Activated T-cell treated with anti-CD3 and anti-CD28 coated beads for 24 hours (primary cell): Measurements from ENCODE around the gene SUPT20H.

Experiments
- DNase-seq: peaks from one replicate; pipeline ENCODE4 v3.0.0-alpha.2; 2020; ENCODE audit warnings: low read depth

The SUPT20H gene

DNA sequence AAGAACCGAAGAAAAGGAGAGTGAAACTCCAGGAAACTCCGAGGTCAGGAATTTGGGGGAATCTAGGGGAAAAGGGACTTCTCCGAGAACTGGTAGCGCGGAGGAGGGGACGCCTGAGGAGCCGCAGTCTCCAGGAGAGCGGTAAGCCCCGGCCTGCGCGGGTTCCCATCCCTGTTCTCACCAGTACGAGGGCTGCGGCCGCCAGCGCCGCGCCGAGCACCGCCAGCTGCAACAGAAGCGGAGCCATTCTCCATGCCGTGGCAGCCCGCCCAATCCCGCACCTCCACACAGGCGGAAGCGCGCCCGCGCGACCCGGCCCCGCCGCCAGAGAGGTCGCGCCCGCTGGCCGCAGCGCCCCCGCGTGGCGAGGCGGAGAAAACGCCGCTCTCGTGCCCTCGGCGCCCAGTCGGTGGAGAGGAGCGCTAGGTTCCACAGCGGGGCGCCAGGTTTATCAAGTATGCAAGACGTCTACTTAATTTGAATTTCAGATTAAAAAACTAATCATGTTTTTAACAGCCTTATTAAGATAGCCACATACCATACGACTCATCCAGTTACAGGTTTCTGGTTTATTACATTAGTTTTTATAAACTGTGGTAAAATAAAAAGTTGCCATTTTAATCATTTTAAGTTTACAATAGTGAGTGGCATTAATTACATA is 60.3 kb downstream of the SUPT20H start, which contains the start of gene ALG5:
Gene ALG5, minus strand, starts transcription at position 287 of the 661 bp plus-strand sequence. Its CDS starts 40 bp downstream, at position 247.
- DNase-seq = peak; percentile 92

DNA sequence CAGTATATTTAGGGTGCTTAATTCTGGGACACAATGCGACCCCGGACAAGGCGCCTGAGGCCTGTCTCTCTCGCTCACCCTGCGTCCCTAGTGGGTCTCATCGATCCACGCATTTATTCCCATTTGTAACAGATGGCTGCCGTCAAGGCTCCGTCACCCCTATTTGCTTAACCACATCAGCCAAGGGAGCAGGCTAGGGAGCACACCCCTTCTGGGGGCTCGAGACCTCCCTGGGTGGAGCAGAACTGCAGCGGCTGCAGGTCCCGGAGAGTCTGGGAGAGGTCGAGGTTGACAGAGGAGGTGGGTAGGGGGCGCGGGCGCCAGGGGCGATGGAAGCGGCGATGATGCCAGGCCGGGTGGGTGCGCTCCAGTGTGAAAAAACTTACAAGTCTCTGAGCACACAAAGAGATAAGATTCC is 60.9 kb downstream of the SUPT20H start:
- DNase-seq = peak; percentile 8

DNA sequence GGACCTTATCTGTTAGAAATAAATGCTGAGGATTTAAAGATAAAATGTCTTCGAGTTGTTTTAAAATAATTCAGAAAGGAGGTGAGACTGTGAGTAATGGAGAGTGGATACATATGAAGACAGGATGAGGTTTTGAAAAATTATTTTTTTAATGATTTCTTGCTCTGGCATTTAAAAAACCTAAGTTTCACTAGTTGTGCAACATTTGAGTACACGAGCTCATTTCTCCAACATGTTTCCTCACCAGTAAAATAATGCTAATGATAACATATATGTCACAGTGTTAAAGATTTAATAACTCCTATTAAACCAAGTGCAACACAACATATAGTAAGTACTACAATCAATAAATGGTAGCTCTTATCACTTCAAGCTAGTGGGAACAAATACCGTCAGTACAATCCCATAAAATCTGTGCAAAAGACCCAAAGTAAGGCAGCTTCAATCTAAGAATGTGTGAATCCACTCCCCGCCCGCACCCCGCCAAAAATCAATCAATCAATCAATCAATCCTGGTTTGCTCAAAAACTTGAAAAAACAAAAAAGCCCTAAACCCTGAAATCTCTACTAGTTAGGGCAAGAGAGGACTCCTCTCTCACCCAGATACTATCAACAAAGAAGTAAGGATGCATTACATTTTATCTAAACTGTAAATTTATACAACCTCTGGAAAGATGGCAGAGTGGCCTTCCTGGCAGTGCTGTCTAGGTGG is 61.6 kb downstream of the SUPT20H start:
- no peak for DNase-seq

DNA sequence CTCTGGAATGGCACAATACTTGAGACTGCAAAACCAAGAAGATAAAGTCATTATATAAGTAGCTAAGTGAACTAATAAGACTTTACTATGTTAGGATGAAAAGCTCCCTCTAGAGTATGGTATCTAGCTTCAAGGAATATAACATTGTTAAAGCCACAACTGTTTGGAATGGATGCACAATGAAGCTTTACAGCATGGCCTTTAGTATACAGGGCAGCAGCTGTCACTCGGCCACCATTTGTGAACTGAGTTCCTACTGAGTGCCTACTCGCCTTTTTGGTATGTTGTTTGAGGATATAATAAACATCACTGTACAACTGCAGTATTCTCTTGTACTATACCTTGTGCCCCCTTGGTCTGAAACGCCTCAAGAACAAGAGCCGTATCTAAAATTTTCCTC is 67.1 kb downstream of the SUPT20H start:
- DNase-seq = no peak

DNA sequence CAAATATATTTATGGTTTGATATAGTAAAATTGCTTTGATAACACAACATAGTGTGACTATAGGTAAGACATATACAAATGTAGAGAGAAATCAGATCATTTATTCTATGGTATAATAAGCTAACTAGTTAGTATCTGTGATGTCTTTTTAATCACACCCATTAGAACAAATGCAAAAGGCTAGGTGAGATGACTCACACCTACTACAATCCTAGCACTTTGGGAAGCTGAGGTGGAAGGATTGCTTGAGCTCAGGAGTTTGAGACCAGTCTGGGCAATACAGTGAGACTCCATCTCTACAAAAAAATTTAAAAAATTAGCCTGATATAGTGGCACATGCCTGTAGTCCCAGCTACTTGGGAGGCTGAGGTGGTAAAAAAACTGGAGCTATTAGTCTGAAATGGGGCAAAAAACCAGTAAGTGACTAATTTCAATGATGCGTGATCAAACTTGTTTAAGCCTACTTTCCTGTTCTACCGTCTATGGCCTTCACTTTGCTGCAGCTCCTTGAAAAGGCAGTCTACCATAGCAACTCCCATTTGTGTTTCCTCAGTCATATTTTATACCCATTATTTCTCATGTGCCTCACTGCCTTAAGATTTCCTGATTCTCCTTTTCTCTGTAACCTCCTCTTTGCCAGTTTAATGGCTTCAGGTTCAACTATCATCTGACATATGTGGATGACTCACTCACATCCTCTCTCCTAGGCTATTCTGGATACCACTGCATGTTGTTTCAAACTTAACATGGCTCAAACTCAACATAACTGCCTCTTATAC is 72.8 kb downstream of the SUPT20H start:
- no peak for DNase-seq

DNA sequence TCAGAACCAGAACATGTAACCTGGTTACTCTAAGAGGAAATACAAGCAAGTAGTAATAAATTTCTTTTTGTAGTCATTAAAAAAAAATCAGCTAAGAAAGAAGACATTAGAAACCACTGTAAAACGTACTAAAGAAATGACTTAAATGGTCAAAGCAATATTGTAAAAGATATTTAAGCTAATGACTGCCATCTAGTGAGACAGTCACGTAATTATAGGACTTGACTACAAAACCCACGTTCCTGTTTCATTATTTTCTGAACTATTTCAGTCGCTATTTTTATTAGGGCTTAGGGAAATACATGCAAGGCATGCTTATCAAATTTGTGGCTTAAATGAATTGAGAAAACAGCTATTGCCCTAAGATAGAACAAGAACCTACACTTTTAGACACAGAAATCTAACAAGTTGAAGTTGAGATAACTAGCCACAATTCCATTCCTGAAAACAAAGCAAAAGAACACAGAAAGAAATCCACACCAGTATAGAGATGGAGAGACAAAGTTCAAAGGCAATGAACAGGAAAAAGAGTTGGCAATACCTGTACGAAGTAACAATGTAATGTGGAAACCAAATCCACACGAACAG is 78.2 kb downstream of the SUPT20H start:
- no peak for DNase-seq

DNA sequence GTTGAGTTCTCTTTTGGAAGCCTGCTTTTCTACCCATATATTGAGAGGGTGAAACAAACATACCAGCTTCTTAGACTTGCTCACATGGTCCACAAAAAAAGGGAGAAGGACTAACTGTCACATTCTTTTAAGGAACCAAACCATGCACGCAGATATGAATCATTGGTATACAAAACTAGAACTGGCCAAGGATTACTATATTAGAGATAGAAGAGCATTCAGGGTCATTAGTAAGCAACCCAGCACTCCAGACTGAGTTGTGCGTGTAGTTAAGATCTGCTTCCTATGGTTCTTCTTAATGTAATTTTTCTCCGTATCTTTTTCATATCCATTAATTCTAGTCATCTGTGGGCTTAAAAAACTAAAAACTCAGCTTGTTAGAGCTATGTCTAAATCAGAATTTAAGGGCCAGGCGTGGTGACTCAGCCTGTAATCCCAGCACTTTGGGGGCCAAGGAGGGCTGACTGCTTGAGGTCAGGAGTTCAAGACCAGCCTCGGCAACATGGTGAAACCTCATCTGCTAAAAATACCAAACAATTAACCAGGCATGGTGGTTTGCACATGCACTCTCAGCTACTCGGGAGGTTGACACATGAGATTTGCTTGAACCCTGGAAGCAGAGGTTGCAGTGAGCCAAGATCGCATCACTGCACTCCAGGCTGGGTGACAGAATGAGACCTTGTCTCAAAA is 80.0 kb downstream of the SUPT20H start:
- DNase-seq = no peak

DNA sequence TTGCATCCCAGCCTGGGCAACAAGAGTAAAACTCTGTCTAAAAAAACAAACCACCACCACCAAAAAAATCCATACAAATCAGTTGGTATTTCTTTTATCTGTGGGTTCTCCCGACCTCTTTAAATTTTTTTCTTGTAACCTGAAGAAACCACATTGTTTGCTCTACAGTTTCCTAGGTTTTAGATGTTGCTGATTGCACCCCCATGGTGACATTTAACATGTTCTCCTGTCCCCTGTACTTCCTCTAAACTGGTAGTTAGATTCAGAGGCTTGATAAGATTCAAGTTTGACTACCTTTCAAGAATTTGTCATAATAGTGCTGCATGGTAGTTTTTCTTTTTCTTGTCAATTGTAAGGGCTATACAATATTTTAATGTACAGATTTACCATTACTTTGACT is 84.3 kb downstream of the SUPT20H start:
- DNase-seq = no peak

DNA sequence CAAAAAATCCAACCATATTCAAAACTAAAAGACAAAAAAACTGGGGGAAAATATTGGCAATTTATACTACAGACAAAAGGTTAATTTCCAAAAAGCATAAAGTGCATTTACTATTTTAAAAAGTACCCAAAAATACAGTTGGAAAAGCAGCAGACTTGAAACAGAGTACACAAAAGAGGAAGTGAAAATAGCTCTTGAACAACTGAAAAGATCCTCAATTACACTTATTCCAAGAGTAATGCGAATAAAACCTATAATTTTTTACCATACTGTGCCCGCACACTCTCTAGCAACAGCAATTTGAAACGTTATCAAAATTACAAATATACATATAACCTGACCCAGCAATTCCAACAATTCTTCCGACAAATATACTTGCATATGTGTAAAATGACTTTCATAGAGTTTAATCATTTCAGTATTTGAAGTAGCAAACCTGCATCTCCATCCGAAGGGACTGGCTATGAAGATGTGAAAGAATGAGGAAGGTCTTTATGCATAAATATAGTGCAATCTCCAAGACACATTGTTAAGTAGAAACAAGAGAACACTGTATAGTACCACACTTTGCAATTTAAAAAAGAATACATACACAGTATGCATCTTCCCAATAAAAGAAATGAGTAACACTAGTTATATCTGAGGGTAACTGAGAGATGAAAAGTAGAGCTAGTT is 85.7 kb downstream of the SUPT20H start:
- no peak for DNase-seq

DNA sequence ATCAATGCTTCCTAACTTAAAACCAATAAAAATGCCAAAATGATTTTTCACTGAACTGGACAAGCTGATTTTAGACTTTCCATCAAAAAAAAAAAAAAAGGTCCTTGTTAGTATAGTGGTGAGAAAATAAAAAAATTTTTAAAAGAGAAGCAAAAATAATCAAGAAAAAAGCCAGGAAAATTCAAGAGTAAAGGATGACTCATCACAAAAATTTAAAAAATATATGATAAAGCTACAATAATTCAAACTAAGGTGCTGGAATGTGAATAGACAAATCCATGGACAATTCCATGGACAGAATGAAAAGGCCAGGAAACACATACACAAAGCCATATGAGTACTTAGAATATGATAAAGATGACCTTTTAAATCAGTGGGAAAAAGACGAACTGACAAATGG is 86.5 kb downstream of the SUPT20H start:
- DNase-seq = no peak

DNA sequence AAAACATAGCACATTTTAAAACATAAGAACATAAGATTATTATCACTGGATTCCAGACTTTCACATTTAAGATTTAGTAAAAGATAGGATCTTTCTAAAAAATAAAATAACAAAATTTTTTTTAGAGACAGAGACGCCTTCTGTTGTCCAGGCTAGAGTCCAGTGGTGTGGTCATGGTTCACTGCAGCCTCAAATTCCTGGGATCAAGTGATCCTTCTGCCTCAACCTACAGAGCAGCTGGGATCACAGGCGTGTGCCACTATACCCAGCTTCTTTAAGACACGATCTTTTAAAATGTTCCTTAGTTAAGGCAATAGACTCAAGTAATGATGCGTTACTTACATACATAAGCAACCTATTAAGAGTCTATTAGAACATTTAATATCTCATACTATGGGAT is 93.1 kb downstream of the SUPT20H start:
- DNase-seq = no peak

DNA sequence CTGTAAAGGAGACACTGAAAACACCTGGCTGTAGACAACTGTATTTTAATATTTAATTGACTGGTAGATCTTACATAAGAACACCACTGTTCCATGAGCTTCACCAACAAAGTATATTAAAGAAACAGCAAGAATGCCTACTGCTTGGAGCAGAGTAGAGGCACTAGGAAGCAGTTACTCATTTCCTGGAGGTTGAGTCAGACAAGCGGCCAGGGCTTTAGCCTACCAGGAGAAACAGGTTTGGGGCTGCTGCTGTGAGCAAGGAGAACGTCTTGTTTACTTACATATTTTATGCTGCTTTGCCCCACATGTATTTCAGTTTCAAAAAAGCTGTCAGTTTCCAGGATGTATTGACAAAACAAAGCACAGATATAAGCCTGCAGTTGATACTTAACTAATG is 93.7 kb downstream of the SUPT20H start:
- no peak for DNase-seq

DNA sequence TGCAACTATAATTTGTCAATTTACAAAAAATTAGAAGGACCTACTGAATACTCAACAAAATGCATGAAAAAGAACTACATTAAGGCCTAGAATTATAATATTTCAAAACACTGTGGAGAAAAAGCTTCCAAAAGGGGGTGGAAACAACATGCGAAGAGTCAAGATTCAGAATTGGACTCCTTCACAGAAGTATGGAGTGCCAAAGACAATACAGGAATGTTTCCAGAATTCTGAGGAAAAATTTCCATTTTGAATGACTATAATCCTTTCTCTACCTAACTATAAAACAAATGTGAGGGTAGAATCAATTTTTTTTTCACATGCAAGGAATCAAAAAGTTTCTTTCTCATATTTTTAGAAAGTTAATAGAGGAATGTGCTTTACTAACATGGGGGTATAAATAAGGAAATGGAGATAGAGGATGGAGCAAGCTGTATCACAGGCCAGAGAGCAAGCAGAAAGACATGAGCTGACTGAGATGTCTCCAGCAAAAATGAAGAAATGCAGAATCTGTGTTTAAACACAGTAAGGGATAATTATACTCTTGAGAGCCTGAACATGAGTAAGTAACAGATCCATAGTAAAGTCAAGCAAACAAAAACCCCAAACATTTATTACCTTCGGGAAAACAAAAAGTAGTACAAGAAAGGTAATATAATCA is 99.9 kb downstream of the SUPT20H start:
- no peak for DNase-seq
